HepG2 (cell line): ENCODE data around the gene CACNA1D. TPM values are rescaled to one million over a fixed set of nuclear protein-coding genes. Genes with fewer than 3 reads are reported as not detected.

Source experiments
- ADNP ChIP-seq: sonication (generic); formaldehyde crosslinking; IDR thresholded peaks from 2 replicates; pipeline ENCODE4 v1.4.0; 2020; ENCODE audit warnings: missing genetic modification reagents
- E2F5 ChIP-seq: sonication (generic); formaldehyde crosslinking; conservative IDR thresholded peaks from 2 replicates; pipeline ENCODE4 v1.4.0; 2020; ENCODE audit warnings: missing genetic modification reagents
- ELF4 ChIP-seq: sonication (generic); formaldehyde crosslinking; IDR thresholded peaks from 2 replicates; pipeline ENCODE4 v1.5.0; 2020; ENCODE audit warnings: missing genetic modification reagents, mild to moderate bottlenecking, moderate library complexity, borderline replicate concordance
- EZH2 ChIP-seq: conservative IDR thresholded peaks from 2 replicates; pipeline ENCODE4 v1.6.1; 2012; ENCODE audit warnings: mild to moderate bottlenecking, low read depth, low read length, moderate library complexity
- KAT2B ChIP-seq: fragments of 150-350 bp; IDR thresholded peaks from 2 replicates; pipeline ENCODE4 v1.6.1; 2014; ENCODE audit warnings: low read depth, low read length, borderline replicate concordance
- KAT7 ChIP-seq: IDR thresholded peaks from 2 replicates; pipeline ENCODE4 v1.6.1; 2018; ENCODE audit warnings: borderline replicate concordance, missing compliant biosample characterization
- MEIS1 ChIP-seq: sonication (generic); formaldehyde crosslinking; IDR thresholded peaks from 2 replicates; pipeline ENCODE4 v1.9.0; 2021; ENCODE audit warnings: mild to moderate bottlenecking, missing genetic modification reagents, moderate library complexity, borderline replicate concordance
- MTA1 ChIP-seq: sonication (generic); formaldehyde crosslinking; IDR thresholded peaks from 2 replicates; pipeline ENCODE4 v1.4.0; 2020; ENCODE audit warnings: missing genetic modification reagents, mild to moderate bottlenecking, borderline replicate concordance
- MYPOP ChIP-seq: sonication (generic); formaldehyde crosslinking; IDR thresholded peaks from 2 replicates; pipeline ENCODE4 v1.8.1; 2023; ENCODE audit warnings: mild to moderate bottlenecking, moderate library complexity, missing genetic modification reagents
- NFIB ChIP-seq: sonication (generic); formaldehyde crosslinking; IDR thresholded peaks from 2 replicates; pipeline ENCODE4 v1.9.0; 2021; ENCODE audit warnings: missing genetic modification reagents, mild to moderate bottlenecking, borderline replicate concordance
- NFRKB ChIP-seq: fragments of 450-650 bp; IDR thresholded peaks from 2 replicates; pipeline ENCODE4 v1.6.1; 2017
- PHF20 ChIP-seq: sonication (generic); formaldehyde crosslinking; IDR thresholded peaks from 2 replicates; pipeline ENCODE4 v1.5.0; 2020; ENCODE audit warnings: mild to moderate bottlenecking, missing genetic modification reagents
- RERE ChIP-seq: IDR thresholded peaks from 2 replicates; pipeline ENCODE4 v1.6.1; 2016; ENCODE audit warnings: low read depth, missing genetic modification reagents, missing compliant biosample characterization
- SRSF4 ChIP-seq: fragments of 200-400 bp; formaldehyde crosslinking; IDR thresholded peaks from one replicate; pipeline ENCODE4 v1.6.1; 2018; ENCODE audit warnings: mild to moderate bottlenecking, low read depth, low read length, moderate library complexity; ENCODE audit not compliant: poor library complexity, severe bottlenecking
- TEF ChIP-seq: sonication (generic); formaldehyde crosslinking; IDR thresholded peaks from 2 replicates; pipeline ENCODE4 v1.5.0; 2020; ENCODE audit warnings: missing genetic modification reagents
- ZBTB38 ChIP-seq: sonication (generic); formaldehyde crosslinking; IDR thresholded peaks from 2 replicates; pipeline ENCODE4 v1.5.1; 2020; ENCODE audit warnings: mild to moderate bottlenecking, missing genetic modification reagents
- ZFP36L2 ChIP-seq: sonication (generic); formaldehyde crosslinking; IDR thresholded peaks from 2 replicates; pipeline ENCODE4 v1.4.0; 2020; ENCODE audit warnings: missing genetic modification reagents
- ZNF329 ChIP-seq: sonication (generic); formaldehyde crosslinking; IDR thresholded peaks from 2 replicates; pipeline ENCODE4 v1.9.0; 2021; ENCODE audit warnings: low read depth, mild to moderate bottlenecking, missing genetic modification reagents
- ZNF446 ChIP-seq: sonication (generic); formaldehyde crosslinking; IDR thresholded peaks from 2 replicates; pipeline ENCODE4 v1.5.0; 2020; ENCODE audit warnings: mild to moderate bottlenecking, missing genetic modification reagents
- ZNF468 ChIP-seq: sonication (generic); formaldehyde crosslinking; IDR thresholded peaks from 2 replicates; pipeline ENCODE4 v1.8.0; 2022; ENCODE audit warnings: mild to moderate bottlenecking, moderate library complexity, missing genetic modification reagents
- ZNF678 ChIP-seq: sonication (generic); formaldehyde crosslinking; IDR thresholded peaks from 2 replicates; pipeline ENCODE4 v1.4.0; 2020; ENCODE audit warnings: mild to moderate bottlenecking, missing genetic modification reagents
- ZSCAN31 ChIP-seq: sonication (generic); formaldehyde crosslinking; IDR thresholded peaks from 2 replicates; pipeline ENCODE4 v1.5.0; 2020; ENCODE audit warnings: low read depth, mild to moderate bottlenecking, missing genetic modification reagents
- polyA plus RNA-seq, 8 experiments: library from polyadenylated mRNA; depleted of rRNA in 3 of 8; stranded (reverse) in 7 of 8; unstranded in 1 of 8; fragments of >200 nt; fragmentation: Illumina TruSeq in 4 of 8; extraction: Trizol in 4 of 8; gene quantifications; 2 replicates each; pipeline versions ENCODE4 v1.2.1 to v1.2.3, GENCODE V29; 2011 to 2016; ENCODE audit warnings: low read depth in 4 of 8, missing spikeins in 1 of 8, mixed read lengths in 1 of 8; ENCODE audit not compliant: insufficient read depth in 1 of 8
- total RNA-seq, 5 experiments: library from RNA; depleted of rRNA; stranded (reverse); fragments of >200 nt; fragmentation: Illumina TruSeq; extraction: Trizol; gene quantifications; 2 replicates each; pipeline ENCODE4 v1.2.3, GENCODE V29; 2016; ENCODE audit warnings: low read depth in 1 of 5

The CACNA1D gene
- total and polyA plus RNA-seq, 2 of the 13 experiments (the other 11 are each of a cell fraction or from before 2014, with no cell fraction given): 0.26 to 0.38 TPM

- TF ChIP-seq MTA1 (CRISPR knock-in tag) (no peak; the same call in 1 of the 2 replicates), NFRKB (no peak), MEIS1 (no peak), ZNF329 (peak; percentile 50; the same call in 1 of the 2 replicates), ZSCAN31 (CRISPR knock-in tag) (no peak), KAT7 (no peak), E2F5 (CRISPR knock-in tag) (no peak), ZNF446 (no peak), ZNF468 (no peak), ZNF678 (CRISPR knock-in tag) (no peak), RERE (CRISPR knock-in tag) (no peak), ZBTB38 (CRISPR knock-in tag) (no peak), SRSF4 (no peak), PHF20 (CRISPR knock-in tag) (no peak), NFIB (CRISPR knock-in tag) (no peak), ADNP (no peak), ELF4 (CRISPR knock-in tag) (no peak), TEF (CRISPR knock-in tag) (no peak), ZFP36L2 (CRISPR knock-in tag) (no peak), EZH2 (no peak), MYPOP (CRISPR knock-in tag) (no peak), KAT2B (no peak)
Measured at GRCh38 chr3:53473422-53473821, 21.0 kb upstream of the CACNA1D start (continued).
